GM21576 (cell line): ENCODE data around the gene SLC25A39.

Experiments used
- ATAC-seq: cut with Tn5 transposase; IDR thresholded peaks from one replicate; pipeline ENCODE4 v1.9.1; 2021; ENCODE audit warnings: mild to moderate bottlenecking, moderate library complexity; ENCODE audit not compliant: unreplicated experiment

Gene SLC25A39

DNA sequence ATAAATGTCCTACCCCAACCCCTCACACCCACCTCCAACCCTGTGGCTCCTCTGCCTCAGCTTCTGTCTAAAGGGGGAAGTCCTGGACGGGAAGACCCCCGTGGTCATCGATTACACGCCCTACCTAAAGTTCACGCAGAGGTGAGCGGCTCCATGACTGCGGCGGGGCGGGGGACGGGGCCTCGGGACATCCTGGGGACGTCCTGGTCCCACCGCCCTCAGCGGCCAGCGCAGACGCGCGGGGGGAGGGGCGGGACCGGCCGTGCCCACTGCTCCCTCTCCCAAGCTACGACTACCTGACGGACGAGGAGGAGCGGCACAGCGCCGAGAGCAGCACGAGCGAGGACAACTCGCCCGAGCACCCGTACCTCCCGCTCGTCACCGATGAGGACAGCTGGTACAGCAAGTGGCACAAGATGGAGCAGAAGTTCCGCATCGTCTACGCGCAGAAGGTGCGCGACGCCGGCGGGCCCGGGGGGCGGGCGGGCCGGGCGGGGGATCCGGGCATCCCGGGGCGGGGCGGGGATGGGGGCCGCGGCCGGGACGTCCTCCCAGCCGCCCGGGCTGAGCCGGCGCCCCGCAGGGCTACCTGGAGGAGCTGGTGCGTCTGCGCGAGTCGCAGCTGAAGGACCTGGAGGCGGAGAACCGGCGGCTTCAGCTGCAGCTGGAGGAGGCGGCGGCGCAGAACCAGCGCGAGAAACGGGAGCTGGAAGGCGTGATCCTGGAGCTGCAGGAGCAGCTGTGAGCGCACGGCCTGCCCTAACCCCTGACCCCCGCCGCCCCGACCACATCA lies 9.6 kb downstream of the SLC25A39 start:
- no peak for ATAC-seq

DNA sequence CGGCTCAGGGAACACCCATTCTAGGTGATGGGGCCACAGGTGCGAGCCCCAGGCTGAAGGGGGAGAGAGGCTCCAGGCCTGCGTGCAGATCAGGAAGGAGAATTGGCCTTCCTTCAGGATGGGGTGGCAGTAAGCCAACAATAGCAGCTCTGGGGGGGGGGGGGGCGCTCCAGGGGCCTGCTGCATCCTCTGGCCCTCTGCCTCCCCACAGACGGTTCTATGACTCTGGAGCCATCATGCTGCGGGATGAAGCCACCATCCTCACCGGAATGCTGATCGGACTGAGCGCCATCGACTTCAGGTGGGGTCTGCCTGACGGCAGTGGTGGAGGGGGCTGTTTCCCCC lies 10.1 kb downstream of the SLC25A39 start:
- ATAC-seq: no peak

DNA sequence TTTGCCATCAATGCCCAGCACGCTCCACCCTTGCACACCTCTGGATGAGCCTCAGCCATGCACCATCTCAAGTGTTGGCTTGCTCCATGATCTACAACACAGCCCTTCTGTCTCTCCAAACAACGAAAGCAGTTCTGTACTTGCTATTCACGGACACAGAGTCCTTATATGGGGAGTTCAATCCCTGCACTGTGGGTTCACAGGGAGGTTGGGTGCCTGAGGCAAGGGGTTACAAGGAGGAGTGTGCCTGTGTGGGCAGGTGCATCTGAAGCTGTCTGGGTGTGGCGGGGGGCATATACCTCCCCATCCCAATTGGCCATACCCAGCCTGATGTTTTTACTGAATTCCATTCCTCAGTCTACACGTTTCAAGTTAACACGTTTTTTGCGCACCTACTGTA lies 10.6 kb downstream of the SLC25A39 start:
- ATAC-seq: no peak

DNA sequence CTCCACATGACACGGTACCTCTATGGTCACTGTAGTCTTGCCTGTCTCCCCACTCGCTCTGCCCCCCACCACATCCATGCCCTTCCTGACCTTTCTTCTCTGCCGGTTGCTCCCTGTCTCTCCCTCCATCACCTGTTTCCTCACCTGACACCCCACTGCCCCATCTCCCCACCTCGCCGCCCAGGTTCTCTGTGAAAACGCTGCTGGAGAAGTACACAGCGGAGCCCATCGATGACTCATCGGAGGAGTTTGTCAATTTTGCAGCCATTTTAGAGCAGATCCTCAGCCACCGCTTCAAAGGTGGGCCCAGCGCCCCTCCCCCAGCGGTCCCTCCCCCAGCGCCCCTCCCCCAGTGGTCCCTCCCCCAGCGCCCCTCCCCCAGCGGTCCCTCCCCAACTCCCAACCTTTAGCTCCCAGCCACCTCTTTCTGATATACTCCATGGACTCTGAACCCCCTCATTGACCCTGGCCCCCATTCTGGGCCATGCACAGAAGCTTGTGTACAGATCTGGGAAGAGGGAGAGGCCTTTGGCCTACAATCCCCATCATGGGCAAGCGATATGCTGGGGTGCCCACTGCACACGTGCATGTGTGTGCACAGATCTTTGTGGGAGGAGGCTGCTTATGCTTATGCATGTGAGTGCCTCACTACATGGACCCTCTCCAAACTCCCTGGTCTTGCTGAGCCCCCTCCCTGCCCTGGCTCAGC lies 12.1 kb downstream of the SLC25A39 start:
- no peak for ATAC-seq

DNA sequence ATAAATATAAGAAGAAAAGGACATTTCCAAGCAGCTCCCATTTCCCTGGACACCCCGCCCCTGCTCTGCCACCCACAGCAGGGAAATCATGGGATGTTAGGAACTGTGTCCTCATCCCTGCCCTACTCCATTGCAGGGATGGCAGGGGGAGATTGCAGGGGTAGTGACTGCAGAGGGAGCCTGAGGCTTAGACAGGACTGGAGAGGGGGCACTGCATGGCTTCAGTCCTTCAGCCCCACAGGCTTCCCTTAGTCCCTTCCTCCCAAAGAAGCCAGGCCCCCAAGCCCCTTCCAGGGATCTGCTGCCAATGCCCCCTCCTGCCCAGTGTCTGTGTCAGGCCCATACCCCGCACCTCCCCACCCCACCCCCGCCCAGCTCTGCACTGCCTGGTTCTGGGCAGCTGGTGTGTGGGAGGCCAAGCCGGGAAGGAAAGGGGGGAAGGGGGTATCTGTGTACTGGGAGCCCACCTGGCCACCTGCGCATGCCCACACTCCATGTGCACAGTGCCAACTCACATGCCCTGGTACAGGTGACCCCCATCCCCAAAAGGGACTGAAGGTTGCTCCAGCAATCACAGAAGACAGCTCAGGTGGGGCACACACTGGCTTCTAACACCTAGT lies 13.0 kb downstream of the SLC25A39 start:
- no peak for ATAC-seq

DNA sequence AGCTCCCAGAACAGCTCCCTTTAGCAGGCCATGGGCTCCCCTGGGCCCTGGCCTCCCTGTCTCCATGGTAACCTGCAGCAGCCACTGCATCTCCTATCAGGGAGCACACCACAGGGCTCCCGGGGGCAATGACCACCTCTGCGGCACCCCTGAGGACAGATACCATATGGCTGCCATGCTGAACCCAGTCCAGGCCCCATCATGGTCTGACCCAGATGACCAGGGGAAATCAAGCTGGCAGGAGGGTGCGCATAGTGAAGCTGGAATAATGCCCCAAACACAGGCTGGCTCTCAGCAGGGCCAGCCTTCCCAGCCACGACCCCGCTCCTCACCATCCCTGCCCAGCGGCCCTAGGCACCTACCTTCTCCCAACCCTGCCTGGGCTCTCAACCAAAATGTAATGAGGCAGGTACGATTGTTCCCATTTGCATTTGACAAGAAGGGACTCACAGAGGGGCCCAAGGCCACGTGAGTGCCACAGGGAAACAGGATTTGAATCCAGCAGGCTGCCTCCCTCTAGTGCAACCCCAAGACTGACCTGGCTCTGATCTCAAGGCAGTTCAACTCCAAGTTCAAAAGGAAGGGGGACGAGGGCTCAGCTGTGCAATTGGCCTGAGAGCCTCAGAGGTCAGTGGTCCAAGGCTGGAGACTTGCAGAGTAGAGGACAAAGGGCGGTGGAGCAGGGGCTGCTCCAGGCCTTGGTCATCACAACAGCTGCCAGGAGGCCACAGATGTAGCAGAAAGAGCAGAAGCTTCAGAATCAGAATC lies 13.8 kb downstream of the SLC25A39 start:
- no peak for ATAC-seq

DNA sequence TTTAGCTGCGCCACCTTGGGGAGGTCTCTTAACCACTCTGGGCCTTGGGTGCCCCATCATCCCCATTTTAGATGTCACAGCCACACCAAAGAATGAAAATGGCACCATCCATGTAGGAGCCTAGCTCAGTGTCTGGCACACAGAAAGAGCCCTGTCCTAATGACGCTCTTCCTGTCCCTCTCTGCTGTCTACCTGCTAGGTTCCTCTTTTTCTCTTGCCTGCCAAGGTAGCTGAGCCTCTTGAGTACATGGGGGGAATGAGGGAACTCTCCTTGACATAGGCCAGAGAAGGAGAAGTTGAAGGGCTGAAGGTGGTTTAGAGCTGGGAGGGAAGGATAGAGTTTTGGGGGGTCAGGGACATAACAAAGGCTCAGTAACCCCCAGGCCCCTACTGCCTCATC lies 14.4 kb downstream of the SLC25A39 start:
- no peak for ATAC-seq

DNA sequence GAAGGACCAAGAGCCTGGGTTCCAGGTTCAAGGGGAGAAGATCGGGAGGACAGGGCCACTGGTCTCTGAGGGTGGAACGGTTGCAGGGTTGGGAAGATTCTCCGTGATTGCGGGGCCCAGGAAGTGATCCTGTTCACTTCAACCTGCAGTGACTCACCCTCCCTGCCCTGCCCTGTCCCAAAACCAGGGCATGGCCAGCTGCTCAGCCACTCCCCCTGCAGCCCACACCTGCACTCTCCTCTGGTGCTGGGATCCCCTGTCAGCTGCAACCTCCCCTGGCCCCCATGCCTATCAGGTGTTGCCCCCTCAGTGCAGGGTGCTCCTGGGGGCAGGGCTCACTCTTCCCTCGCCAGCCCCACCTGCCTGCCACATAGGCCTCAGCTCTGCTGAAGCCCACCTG lies 15.2 kb downstream of the SLC25A39 start:
- no peak for ATAC-seq

DNA sequence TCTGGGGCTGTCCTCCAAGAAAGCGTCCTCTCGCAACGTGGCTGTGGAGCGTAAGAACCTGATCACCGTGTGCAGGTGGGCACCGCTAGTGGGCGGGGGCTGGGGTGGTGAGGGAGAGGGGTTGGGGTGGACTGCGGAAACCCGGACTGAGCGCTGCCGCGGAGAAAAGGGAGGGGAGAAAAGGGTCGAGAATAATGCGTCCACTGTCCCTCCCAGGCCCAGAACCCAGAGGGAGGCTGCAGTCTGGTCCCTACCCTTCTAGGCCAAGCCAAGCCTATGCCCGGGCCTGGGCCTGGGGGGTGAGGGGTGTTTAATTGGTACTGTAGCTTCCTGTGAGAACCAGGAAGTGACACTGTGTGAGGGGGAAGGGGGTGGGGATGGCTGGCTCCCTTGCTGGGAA lies 15.8 kb downstream of the SLC25A39 start:
- ATAC-seq: no peak

DNA sequence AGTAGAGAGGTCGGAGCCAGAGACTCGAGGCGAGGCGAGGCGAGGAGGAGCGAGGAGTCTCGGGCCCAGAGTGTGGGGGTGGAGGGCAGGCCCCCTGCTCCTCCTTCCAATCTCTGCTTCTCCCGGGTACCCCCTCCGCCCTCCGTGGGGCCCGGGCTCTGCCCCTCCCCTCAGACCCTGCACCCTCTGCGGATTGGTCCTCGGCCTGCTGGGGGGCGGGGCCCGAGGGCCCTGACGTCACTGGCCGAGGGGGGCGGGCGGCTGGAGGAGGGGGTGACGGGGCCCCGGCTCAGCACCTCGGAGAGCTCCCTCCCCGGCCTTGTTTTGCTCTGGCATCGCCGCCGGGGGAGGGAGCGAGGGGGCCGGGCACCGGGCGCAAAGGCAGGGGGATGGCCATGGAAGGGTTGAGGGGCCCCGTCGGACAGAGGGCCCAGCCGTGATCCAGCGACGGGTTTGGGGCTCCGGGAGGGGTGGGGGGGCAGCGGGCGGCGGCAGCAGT lies 16.3 kb downstream of the SLC25A39 start, which contains the start of gene RUNDC3A:
Gene RUNDC3A, plus strand, starts transcription at position 282 of the 499 bp plus-strand sequence. CDS start 232 bp downstream, outside the sequence.
- no peak for ATAC-seq

DNA sequence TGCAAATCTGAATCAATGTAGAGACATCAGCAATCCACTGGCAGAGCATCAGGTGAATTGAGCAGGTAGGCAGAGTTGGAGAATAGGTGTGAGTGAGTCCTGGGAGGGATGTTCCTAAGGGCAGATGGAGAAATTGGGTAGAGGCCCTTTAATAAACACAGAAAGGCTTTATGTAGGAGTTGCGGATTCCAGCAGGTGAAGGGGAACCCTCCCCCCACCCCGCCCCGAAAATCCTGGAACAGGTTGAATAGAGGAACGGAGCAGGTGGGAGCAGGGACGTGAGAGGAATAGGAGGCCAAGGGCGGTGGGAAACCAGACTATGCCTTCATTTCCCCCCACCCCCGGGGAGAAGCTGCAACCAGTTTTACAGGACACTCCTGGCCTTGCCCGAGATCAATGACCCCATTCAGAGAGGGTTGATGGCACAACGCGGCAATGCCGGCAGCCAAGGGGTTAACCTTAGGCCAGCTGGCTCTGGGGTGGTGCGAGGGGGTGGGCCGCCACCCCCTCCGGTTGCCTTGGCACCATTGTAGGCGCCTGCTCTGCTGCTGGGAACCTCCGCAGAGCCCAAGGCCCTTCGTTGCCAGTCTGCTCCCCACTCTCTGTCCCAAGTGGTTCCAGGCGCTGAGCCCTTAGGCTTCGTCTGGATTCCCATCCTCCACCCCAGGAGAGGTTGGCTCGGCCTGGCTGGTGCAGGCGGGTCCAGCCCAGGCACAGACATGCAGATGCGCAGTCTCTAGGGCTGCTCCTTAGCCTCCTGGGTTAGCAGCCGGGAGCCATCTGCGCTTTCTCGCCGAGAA lies 17.0 kb downstream of the SLC25A39 start:
- no peak for ATAC-seq

DNA sequence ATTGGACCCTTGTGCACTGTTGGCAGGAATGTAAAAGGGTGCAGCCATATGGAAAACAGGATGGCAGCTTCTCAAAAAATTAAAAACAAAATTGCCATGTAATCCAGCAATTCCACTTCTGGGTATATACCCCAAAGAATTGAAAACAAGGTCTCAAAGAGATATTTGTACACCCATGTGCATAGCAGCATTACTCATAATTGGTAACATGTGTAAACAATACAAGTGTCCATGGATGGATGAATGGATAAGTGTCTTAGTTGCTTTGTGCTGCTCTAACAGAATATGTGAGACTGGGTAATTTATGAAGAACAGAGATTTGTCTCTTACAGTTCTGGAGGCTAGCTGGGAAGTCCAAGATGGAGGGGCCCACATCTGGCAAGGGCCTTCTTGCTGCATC lies 20.0 kb downstream of the SLC25A39 start:
- no peak for ATAC-seq

DNA sequence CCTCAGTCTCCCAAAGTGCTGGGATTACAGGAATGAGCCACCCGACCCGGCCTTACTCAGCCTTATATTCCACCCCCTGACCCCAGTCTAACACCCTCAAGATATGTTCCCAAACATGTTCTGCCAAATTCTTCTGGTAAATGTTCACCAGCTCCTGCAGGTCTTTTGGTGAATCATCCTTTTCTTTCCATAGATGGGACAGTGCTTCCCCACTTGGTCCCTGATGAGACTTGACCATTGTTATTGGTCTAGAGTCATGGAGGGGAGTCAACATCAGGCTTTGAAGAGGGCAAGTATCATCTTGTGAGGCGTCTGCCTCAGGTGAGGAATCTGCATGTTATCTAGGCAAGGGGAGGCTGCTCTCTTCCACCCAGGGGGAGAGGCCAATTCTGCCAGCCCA lies 26.6 kb downstream of the SLC25A39 start:
- ATAC-seq: no peak

DNA sequence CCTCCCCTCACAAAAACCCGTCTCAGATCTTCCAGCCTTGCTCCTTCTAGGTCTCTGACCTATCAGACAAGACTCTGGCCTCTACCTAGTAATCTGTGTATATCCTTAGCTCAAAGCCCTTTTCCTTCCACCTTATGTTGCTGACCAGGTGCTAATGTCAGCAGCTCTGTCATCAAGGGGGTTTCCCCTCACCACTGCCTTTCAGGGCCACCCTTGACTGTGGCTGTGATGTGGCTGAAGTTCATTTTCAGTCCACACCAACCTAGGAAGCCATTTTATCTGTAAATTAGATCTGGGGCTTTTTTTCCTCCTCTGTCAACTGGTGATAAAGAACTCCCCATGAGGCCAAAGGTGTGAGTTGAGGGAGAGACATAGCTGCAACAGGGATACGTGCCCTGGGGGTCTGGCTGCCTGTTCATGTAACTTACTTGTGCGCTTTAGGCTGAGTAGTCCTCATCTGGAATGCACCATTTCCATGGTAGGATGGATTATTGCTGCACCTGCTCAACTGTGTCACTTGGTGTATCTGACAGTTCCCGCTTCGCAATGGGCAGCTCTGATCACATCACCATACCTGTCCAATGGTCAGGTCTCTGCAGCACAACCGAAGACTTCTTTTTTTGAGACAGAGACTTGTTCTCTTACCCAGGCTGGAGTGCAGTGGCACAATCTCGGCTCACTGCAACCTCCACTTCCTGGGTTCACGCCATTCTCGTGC lies 31.0 kb downstream of the SLC25A39 start:
- ATAC-seq: no peak

DNA sequence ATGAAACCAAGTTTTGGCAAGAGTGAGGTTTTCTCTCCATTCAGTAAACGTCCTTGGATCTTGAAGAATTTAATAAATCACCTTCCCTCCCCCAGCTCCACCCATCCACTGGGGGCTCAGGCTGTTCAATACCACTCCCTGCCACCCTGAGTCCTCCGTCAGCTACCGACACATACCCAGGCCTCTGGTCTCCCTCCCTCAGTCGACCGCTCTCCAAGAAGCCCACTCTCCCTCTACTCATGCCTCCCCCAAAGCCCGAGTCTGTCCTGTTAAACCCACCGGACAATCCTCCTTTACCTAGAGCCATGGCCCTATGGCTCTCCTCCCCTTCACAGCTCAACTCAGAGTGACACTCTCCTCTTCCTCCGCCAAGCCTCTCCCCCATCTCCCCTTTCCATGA lies 37.0 kb downstream of the SLC25A39 start:
- no peak for ATAC-seq

DNA sequence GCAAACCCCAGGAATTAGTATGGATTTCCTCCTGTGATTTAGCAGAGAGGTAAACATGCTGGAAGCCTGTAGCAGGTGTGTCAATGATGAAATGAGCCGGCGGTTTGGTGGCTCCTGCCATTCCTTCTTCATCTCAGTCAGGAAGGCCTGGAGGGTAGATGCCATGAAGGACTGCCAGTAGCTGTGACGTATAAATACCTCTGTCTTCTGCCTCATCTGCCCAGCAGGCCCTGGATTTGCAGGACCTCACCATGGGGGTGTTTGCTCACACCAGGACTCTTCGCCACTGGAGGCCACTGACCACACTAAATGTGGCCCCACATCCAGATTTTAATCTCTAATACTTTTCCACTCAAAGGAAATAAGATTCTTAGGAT lies 40.6 kb downstream of the SLC25A39 start:
- ATAC-seq: no peak

DNA sequence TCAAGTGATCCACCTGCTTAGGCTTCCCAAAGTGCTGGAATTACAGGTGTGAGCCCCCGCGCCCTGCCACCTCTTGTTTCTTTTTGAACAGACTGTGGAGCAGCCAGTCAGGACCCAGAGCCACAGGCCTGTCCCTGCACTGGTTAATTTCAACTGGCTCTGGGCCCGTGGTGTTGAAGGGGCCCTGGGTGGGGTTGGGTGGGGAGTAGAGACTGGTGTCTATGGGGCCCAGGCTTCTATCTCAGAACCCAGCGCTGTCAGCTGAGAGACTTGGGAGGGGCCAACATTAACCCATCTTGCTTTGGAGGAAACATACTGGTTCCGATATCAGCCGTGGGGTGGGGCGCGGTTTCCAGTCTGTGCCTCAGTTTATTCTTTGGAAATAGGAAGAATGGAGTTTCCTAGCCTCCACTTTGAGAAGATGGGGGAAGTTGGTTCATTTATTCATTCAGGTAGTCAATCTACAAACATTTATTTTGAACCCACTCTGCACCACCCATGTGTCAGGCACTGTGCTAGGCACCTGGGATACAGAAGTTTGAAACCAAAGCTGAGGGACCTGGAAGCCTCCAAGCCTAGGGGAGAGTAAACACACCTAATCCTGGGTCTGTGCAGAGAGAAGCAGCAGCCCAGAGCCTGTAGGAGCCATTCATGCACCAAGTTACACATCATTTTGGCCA lies 41.1 kb downstream of the SLC25A39 start:
- ATAC-seq: no peak

DNA sequence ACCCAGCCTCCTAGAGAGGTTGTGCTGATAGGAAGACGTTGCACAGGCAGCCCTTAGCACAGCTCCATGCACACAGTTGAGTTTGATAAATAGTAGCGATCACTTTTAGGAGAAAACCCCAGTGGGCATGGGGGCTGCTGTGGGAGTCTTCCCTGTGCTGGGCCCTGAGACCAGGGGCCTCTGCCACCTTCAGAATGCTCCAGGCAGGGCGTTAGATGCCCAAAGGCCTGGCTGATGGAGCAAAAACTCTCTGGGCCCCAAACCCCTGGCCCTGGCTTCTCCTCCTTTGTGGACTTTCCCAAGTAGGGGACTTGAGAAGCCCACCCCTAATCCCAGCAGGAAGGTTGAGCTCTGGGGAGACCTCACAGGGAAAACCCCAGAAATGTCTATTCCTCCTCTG lies 42.4 kb downstream of the SLC25A39 start:
- no peak for ATAC-seq

DNA sequence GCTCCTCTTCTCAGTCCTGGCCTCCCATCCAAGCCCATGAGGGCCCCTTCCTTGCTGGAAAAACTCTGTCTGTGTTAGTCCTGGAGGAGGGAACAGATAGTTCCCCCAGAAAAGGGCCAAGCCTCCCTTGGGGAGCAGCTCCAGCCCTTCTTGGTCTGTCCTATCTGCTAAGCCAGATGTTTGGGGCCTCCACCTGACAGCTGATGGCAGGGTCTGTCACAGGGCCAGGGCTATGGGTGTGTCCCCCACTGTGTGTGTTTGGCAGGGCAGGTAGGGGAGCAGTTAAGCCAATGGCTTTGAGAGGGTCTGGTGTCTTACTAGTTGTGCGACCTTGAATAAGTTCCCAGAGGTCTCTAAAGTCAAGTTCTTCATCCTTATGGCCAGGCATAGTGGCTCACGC lies 43.1 kb downstream of the SLC25A39 start:
- no peak for ATAC-seq
